GM12873 (cell line): ENCODE results near the gene SEC14L1.

ENCODE experiments used
- TF ChIP-seq, protein P1 (sequence below): IDR thresholded peaks from 2 replicates; pipeline ENCODE4 v1.5.1; 2012; ENCODE audit warnings: low read depth, mild to moderate bottlenecking, moderate library complexity, low read length, control low read depth; ENCODE audit not compliant: insufficient read depth; ENCODE audit errors: missing control alignments

The SEC14L1 gene

DNA sequence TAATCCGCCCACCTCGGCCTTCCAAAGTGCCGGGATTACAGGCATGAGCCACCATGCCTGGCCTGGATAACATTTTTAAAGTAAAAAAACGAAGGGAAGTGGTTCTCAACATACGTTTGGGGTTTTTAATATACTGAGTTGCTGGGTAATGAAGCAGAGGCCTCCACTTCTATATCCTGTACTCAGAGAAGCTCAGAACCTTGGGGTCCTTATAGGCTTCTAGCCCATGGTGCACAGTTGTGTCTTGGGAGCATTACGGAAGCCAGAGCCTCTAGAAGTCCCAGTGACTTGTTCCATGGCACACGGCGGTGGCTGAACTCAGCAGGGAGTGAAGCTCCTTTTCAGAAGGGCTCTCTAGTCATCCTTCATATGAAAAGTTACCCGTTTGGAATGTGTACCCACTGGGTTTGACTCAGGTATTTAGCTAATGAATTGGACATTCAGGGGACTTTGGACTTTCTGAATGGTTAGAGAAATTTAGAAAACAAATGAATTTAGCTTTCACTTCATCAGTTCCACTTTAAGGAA is 67.0 kb downstream of the SEC14L1 start:
- TF ChIP-seq, protein P1, sequence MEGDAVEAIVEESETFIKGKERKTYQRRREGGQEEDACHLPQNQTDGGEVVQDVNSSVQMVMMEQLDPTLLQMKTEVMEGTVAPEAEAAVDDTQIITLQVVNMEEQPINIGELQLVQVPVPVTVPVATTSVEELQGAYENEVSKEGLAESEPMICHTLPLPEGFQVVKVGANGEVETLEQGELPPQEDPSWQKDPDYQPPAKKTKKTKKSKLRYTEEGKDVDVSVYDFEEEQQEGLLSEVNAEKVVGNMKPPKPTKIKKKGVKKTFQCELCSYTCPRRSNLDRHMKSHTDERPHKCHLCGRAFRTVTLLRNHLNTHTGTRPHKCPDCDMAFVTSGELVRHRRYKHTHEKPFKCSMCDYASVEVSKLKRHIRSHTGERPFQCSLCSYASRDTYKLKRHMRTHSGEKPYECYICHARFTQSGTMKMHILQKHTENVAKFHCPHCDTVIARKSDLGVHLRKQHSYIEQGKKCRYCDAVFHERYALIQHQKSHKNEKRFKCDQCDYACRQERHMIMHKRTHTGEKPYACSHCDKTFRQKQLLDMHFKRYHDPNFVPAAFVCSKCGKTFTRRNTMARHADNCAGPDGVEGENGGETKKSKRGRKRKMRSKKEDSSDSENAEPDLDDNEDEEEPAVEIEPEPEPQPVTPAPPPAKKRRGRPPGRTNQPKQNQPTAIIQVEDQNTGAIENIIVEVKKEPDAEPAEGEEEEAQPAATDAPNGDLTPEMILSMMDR = no peak

DNA sequence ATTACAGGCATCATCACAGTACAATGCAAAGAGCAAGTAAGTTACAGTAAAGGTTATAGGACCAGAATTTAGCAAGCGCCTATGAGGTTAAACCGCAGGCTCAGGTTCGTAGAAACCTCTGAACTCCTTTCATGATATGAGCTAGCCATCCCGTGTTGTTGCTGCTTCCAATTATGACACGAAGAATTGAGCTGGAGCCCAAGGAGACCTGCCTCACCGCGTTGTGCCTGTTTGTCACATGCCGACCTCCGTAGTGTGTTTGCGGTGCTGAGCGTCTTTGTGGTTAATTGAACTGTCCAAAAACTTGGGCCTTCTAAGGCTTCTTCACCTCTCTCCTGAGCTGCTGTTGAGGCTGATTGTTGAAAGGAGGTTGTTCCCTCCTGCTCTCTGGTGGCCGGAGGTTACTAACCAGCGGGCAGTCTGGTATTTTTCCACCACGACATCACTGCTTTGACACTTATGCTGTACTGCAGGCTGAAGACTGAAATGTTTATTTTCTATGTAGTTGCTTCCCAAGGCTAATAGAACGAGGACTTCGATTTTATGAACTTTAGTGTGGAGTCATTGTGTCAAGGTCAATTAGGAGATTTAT is 67.5 kb downstream of the SEC14L1 start:
- TF ChIP-seq, protein P1 = no peak

DNA sequence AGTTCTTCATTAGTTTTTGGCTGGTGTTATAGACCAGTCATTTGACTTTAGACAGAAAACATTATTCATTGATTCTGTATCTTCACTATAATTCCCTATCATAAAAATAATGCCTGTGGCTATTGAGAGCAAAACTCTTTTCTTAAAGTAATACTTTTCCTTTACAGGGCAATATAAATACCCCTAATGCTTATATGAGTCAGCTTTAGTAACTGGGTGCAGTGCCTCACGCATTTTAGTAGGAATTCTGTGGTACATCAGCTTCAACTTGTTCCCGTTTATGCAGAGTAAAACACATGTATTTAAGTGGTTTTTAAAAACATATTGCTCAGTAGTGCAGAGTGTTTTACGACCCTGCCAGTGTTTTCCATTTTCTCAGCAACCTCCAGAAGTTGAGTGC is 68.1 kb downstream of the SEC14L1 start:
- TF ChIP-seq, protein P1 = no peak

DNA sequence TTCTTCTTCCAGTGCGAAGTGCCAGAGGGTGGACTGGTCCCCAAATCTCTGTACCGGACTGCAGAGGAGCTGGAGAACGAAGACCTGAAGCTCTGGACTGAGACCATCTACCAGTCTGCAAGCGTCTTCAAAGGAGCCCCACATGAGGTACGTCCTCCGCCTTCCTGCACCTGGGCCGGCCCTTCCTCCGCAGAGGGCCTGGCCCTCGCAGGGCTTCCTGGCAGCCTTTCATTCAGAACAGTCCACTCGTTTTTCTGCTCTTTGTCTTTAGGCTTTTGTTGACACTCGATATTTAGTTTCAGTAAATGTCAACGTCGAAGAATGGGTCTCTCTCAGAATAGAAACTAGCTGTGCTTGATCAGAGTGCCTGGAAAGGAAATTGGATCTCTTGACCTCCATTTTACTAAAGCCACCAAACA is 68.6 kb downstream of the SEC14L1 start:
- TF ChIP-seq, protein P1 = no peak

DNA sequence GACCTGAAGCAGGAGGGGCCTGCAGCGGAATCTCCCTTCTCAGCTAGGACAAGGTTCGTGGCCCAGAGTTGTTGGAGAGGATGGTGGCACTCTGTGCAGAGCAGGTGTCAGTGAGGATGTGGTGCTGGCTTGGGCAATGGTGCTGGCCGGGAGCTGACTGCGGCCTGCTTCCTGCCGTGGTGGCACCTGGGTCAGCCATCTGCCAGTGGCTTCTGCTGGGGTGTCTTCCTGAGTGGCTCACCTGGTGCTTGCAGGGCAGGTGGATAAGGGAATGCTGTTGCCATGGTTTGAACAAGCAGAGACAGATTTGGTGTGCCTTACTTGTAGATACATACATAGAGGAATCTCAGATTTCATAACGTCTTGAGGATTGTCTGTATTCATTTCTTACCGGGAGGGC is 69.6 kb downstream of the SEC14L1 start:
- TF ChIP-seq, protein P1 = no peak

DNA sequence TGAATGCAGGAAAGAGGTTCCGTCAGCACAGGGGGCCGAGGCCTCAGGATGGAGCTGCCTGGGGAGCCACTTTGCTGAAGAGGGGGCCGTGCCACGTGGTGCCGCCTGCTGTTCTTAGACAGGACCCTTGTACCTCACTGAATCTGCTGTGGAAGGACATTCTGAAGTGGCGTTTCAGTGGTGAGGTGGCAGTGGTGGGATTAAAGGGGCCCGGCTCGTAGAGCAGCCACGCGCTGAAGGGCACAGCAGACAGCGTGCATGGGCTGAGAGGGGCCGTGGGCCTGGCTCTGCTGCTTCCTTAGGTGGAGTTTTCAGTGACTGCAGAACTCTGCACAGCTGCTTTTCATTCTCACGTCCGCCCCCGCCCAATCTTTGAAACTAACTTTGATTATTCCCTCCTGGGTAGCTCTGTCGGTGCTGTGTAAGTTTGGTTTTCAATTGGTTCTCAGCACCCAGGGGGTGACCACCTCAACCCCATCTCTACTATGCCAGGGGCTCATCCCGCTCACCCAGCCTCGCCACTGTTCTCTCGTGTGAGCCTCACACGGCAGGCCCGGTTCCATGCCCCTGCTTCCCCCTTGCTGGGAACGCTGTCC is 70.3 kb downstream of the SEC14L1 start:
- TF ChIP-seq, protein P1 = no peak

DNA sequence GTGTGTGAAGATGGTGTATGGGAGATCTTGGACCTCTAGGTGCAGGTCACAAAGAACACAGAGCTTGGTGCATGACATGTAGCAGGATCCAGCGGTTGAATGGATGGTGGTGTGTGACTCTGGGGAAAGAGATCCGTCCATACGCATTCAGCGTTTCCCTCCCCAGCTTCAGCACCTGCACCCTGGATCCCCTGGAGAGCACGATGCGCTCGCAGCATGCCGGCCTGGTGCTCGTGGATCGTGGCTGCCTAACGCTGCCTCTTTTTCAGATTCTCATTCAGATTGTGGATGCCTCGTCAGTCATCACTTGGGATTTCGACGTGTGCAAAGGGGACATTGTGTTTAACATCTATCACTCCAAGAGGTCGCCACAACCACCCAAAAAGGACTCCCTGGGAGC is 70.9 kb downstream of the SEC14L1 start:
- TF ChIP-seq, protein P1 = no peak
